ENCODE data around the gene HAPLN2.
A peak's percentile ranks its signal among the peaks of the same experiment; 100 is the strongest.

Gene HAPLN2

DNA sequence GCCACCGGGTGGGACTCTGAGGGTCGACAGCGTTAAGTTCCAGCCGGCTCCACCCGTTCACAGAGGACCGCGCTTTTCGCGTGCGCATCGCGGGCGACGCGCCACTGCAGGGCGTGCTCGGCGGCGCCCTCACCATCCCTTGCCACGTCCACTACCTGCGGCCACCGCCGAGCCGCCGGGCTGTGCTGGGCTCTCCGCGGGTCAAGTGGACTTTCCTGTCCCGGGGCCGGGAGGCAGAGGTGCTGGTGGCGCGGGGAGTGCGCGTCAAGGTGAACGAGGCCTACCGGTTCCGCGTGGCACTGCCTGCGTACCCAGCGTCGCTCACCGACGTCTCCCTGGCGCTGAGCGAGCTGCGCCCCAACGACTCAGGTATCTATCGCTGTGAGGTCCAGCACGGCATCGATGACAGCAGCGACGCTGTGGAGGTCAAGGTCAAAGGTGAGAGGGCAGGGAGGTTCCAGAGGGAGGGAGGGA, 27.6 kb downstream of the HAPLN2 start:
- no peak for DNase-seq

DNA sequence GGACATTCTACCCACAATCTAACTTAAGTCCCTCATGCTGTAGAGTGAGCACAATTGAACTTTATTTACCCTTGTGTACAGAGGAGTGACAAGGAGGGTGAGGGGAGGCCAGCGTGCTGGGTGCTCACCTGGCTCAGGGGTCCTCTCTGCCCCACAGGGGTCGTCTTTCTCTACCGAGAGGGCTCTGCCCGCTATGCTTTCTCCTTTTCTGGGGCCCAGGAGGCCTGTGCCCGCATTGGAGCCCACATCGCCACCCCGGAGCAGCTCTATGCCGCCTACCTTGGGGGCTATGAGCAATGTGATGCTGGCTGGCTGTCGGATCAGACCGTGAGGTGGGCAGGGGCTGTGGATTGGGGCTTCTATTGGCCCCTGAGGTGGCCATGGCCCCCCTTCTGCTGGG, 28.1 kb downstream of the HAPLN2 start:
- DNase-seq: no peak

DNA sequence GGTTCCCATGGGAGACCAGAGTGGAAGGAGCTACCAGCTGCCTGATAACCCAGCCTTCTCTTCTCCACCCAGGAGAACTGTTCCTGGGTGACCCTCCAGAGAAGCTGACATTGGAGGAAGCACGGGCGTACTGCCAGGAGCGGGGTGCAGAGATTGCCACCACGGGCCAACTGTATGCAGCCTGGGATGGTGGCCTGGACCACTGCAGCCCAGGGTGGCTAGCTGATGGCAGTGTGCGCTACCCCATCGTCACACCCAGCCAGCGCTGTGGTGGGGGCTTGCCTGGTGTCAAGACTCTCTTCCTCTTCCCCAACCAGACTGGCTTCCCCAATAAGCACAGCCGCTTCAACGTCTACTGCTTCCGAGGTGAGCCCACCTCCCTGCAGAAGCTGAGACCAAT, 29.3 kb downstream of the HAPLN2 start:
- no peak for DNase-seq

GRCh38 chr1:156648951-156649350, 29.7 kb downstream of the HAPLN2 start:
- no peak for DNase-seq

DNA sequence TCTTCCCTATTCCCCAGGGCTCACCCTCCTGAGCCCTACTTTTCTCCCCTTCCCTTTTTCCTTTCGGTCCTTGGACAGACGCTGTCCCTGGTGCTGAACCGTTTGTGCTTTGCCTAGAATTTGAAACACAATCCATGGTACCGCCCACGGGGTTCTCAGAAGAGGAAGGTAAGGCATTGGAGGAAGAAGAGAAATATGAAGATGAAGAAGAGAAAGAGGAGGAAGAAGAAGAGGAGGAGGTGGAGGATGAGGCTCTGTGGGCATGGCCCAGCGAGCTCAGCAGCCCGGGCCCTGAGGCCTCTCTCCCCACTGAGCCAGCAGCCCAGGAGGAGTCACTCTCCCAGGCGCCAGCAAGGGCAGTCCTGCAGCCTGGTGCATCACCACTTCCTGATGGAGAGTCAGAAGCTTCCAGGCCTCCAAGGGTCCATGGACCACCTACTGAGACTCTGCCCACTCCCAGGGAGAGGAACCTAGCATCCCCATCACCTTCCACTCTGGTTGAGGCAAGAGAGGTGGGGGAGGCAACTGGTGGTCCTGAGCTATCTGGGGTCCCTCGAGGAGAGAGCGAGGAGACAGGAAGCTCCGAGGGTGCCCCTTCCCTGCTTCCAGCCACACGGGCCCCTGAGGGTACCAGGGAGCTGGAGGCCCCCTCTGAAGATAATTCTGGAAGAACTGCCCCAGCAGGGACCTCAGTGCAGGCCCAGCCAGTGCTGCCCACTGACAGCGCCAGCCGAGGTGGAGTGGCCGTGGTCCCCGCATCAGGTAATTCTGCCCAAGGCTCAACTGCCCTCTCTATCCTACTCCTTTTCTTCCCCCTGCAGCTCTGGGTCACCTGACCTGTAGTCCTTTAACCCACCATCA, 33.1 kb downstream of the HAPLN2 start:
- DNase-seq: no peak

GRCh38 chr1:156652992-156653355, 33.8 kb downstream of the HAPLN2 start:
- no peak for DNase-seq

- DNase-seq: no peak
Observed at GRCh38 chr1:156654700-156655099, 35.5 kb downstream of the HAPLN2 start.

- no peak for DNase-seq
Observed at GRCh38 chr1:156655151-156655903, 36.1 kb downstream of the HAPLN2 start.

GRCh38 chr1:156655904-156656516, 36.8 kb downstream of the HAPLN2 start:
- no peak for DNase-seq

DNA sequence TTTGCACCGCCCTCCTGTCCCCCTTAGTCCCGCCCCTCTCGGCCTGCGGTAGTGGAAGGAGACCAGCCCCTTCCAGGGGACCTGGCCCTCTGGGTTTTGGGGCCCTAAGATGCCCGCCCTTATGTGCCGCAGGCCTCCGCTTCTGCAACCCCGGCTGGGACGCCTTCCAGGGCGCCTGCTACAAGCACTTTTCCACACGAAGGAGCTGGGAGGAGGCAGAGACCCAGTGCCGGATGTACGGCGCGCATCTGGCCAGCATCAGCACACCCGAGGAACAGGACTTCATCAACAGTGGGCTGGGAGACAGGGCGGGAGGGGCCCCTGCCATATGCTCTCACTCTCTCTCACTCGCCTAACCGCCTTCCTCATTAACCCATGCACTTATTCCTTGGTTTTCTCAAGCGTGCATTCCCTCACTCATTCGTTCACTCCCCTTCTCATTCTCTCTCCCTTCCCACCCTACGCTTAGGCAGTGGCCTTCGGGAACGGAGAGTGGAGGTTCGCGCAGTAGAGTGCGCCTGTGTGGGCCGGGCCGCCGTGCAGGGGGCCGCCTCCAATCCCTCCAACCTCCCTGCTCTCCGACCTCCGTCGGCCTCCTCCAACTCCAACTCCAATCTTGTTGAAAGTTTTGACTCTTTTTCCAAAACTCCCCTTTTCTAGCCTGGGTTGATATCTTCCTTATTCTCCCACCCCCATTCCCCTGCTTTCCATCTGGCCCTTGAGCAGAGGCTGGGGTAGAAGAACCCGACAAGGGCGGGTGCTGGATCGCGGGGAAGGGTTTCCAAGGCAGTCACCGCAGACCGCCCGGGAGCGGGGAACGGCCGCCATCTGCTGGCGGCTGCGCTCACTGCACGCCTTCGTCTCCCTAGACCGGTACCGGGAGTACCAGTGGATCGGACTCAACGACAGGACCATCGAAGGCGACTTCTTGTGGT, 37.9 kb downstream of the HAPLN2 start:
- peak; percentile 40 to 70 (median 60) for DNase-seq

GRCh38 chr1:156657741-156658319, 38.6 kb downstream of the HAPLN2 start:
- DNase-seq: no peak

DNA sequence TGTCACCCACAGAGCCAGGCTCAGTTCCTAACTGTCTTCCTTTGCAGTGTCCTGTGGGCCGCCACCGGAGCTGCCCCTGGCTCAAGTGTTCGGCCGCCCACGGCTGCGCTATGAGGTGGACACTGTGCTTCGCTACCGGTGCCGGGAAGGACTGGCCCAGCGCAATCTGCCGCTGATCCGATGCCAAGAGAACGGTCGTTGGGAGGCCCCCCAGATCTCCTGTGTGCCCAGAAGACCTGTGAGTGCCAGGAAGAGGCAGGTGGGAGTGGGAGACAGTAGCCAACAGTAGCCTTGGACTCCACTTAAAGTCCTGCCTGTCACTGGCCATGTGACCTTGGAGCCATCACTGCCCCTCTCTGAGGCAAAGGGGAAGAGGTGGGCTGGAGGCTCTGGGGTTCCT, 39.3 kb downstream of the HAPLN2 start:
- no peak for DNase-seq

- DNase-seq: no peak
Observed at GRCh38 chr1:156658945-156659574, 39.8 kb downstream of the HAPLN2 start.

- DNase-seq: no peak
Observed at GRCh38 chr1:156659661-156659987, 40.4 kb downstream of the HAPLN2 start.

DNA sequence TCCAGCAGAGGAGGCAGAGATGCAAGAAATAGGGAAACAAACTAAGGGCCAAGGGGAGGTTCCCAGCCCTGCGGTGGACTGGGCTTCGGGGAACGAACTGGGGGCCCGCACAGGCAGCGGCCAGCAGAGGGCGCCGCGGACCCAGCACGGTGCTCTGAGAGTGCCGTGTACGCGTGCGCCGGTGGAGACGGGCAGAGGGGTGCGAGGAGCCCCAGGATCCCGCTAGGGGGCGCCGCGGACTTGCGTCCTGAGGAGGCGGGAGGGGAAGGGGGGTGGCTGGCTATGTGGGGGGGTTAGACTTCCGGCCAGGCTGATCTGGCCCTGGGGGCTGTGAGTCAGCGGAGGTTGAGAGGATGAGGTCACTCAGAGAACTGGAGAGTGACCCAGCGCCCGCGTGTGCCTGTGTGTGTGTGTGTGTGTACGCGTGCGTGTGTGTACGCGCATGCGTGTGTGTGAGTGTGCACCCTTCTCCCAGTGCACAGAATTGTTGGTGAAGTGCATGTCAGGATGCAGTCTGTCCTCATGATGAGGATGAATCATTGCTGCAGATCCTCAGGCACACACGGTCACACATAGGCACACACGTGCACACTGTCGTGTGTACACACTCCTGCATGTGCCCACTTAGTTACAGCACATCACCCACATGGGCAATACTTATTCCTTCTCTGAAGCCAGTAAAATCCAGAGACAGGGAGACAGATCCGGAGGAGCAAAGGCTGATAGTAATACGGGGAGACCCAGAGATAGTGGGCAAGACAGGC, 41.0 kb downstream of the HAPLN2 start:
- DNase-seq: peak; percentile 72 to 92 (median 83)

DNA sequence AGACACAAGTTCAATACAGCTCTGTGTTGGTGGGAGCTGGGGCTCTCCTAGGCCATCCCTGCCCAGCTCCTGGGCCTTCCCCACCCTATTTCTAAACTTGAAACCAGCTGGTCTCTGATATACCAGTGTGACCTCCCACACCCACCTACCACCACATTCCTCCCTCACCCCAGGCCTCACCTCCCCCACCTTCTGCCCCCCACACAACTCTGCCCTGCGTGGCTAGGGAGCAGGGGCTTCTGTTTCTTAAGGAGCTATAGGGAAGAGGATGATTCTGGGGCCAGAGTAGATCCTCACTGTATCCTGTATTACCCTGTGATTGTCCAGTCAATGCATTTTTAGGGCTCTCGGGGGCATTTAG, 41.5 kb downstream of the HAPLN2 start:
- DNase-seq: no peak

DNA sequence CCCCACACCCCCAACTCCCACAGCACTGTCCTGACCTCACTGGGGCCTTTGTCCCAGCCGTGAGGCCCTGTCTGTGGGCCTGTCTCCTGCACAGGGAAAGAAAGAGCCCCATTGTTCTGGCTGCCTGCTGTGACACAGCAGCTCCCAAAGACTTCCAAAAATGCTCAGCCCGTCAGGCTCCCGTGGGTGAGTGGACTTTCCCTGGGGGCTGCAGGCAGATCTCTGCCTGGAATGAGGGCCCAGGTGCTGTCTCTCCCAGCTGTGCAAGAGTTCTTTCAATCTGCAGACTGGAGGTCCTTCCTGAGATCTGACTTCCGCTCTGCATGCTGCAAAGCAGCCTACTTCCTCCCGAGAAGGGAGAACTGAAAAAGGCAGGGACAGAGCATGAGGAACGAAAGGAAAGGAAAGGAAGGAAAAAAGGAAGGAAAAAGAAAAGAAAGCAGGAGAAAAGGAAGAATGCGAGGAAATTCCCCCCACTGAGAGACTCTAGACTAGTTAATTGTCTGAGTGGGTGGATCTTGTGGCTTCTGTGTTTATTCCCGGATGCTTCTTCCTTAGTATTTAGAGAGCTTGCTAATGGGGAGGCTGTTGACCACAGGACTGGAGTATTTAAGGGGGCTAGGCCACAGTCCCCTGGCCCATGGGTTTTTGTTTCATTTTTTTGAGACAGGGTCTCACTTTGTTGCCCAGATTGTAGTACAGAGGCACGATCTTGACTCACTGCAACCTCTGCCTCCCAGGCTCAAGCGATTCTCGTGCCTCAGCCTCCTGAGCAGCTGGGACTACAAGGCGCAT, 43.0 kb downstream of the HAPLN2 start:
- no peak for DNase-seq

DNA sequence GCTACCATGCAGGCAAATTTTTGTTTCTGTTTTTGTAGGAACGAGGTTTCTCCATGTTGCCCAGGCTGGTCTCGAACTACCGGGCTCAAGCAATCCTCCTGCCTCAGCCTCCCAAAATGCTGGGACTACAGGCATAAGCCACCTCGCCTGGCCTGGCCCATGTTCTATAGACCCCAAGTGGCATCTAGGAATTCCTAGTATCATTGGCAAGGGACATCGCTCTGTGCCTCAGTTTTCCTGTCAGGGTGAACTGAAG, 43.5 kb downstream of the HAPLN2 start:
- DNase-seq: no peak

DNA sequence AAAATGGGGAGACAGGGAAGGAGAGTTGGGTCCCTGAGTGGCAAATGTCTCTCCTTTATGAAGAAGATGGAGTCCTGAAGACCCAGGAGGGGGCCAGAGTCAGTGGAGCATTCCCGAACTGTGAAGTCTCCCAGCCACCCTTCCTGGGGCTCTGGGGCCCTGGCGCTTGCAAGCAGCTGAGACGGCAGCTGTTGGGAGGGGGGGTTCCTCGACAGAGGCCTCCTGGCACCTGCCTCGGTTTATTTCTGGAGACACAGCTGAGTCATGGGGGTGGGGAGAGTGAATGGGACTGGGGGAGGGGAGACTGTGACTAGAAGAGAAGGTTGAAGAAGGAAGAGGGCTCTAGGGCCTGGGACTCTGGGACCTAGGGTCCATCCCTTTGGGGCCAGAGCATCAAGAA, 44.0 kb downstream of the HAPLN2 start:
- DNase-seq: no peak

- DNase-seq: no peak
Observed at GRCh38 chr1:156664046-156664766, 45.0 kb downstream of the HAPLN2 start.
